Testis (tissue), 3 donors: ENCODE data around the gene MLC1. TPM values are rescaled to one million over a fixed set of nuclear protein-coding genes. Genes with fewer than 3 reads are reported as not detected.

Experiments used
- DNase-seq: peaks from one replicate; pipeline ENCODE4 v3.0.0-alpha.2; 2019
- H3K27ac ChIP-seq, 2 donors: fragments of 200-600 bp; sonication (generic); one replicate each; pipeline ENCODE4 v1.5.1; 2019
- H3K27me3 ChIP-seq: fragments of 200-600 bp; sonication (generic); one replicate; pipeline ENCODE4 v1.5.1; 2019
- H3K36me3 ChIP-seq: fragments of 200-600 bp; sonication (generic); one replicate; pipeline ENCODE4 v1.5.1; 2017; ENCODE audit warnings: low read depth; ENCODE audit errors: missing control alignments
- H3K4me1 ChIP-seq: fragments of 200-600 bp; sonication (generic); one replicate; pipeline ENCODE4 v1.5.1; 2019
- H3K4me3 ChIP-seq, 2 donors: fragments of 200-600 bp; sonication (generic); one replicate each; pipeline ENCODE4 v1.5.1; 2017 to 2019
- H3K9me3 ChIP-seq: fragments of 200-600 bp; sonication (generic); one replicate; pipeline ENCODE4 v1.5.1; 2017
- CTCF ChIP-seq, 3 experiments: fragments of 450-650 bp in 2 of 3; fragments of 200-600 bp in 1 of 3; sonication (generic) in 1 of 3; IDR thresholded peaks; one replicate each; pipeline ENCODE4 v1.5.1; 2016 to 2019; ENCODE audit warnings: antibody characterized with exemption in 3 of 3, mild to moderate bottlenecking in 2 of 3, moderate library complexity in 1 of 3
- POLR2A ChIP-seq: fragments of 450-650 bp; IDR thresholded peaks from one replicate; pipeline ENCODE4 v1.6.1; 2017; ENCODE audit warnings: antibody characterized with exemption, mild to moderate bottlenecking, moderate library complexity
- WGBS, 2 donors: methylation state at CpG; one replicate each; pipeline ENCODE4 v1.1.5; 2018; 5-methylcytosine and 5-hydroxymethylcytosine counted together
- intact Hi-C: fragments of 100-400 bp; cut with DNase I; formaldehyde crosslinking; loops from one replicate; pipeline ENCODE4 v1.15.1; 2023; ENCODE audit warnings: low total_unique reads
- polyA plus RNA-seq: library from polyadenylated mRNA; stranded (reverse); fragments of 350-450 nt; fragmentation: Illumina TruSeq; extraction: RNeasy Lipid Tissue Mini Kit (QIAGEN cat#74804); gene quantifications from one replicate; pipeline ENCODE4 v1.2.3, GENCODE V29; 2014; ENCODE audit warnings: low read depth, low replicate concordance; ENCODE audit not compliant: insufficient read depth
- total RNA-seq, 2 donors: library from RNA; depleted of rRNA; stranded (reverse); fragments of >200 nt; gene quantifications; one replicate each; pipeline ENCODE4 v1.2.3, GENCODE V29; 2016

The MLC1 gene
- total and polyA plus RNA-seq, 3 donors from 2014 or later, result 1.3 to 1.5 (median 1.3) TPM

- Histone ChIP-seq H3K4me3 (no peak overlapping the region), H3K9me3 (no peaks in the 10 kb centered on the region), H3K36me3 (no peaks in the 10 kb centered on the region), H3K27ac (no peak overlapping the region), H3K27me3 (no peaks in the 10 kb centered on the region), H3K4me1 (no peaks in the 10 kb centered on the region)
- DNase-seq, result no peak
- WGBS, 2 donors, result 65 to 75% methylated on average over 9 of the region's 9 CpGs
- intact Hi-C loops, result no loop called here
- no peak for TF ChIP-seq POLR2A
- no peak for TF ChIP-seq CTCF (IDR thresholded peaks at IDR 0.05)
These were observed 20.2 kb upstream of the MLC1 start for GRCh38 chr22:50105208-50106100.

- Histone ChIP-seq H3K27ac (no peak overlapping the region), H3K4me3 (no peak overlapping the region), H3K27me3 (no peaks in the 10 kb centered on the region), H3K4me1 (no peaks in the 10 kb centered on the region), H3K36me3 (no peaks in the 10 kb centered on the region), H3K9me3 (no peaks in the 10 kb centered on the region)
- 88 to 94% methylated on average over 6 of the region's 6 CpGs for WGBS, 2 donors
- no peak for TF ChIP-seq CTCF (IDR thresholded peaks at IDR 0.05)
- no peak for DNase-seq
- intact Hi-C loops, result no loop called here
These were observed 18.9 kb upstream of the MLC1 start for GRCh38 chr22:50104141-50104544.

GRCh38 chr22:50102946-50103345, 17.7 kb upstream of the MLC1 start:
- 59 to 61% methylated on average over 11 of the region's 11 CpGs for WGBS, 2 donors
- H3K36me3 ChIP-seq, result no peaks in the 10 kb centered on the region
- H3K27ac ChIP-seq, result no peak overlapping the region
- intact Hi-C loops, result no loop called here
- no peak for DNase-seq
- H3K9me3 ChIP-seq, result no peaks in the 10 kb centered on the region
- H3K27me3 ChIP-seq, result no peaks in the 10 kb centered on the region
- no peak overlapping the region for H3K4me3 ChIP-seq
- TF ChIP-seq CTCF (IDR thresholded peaks at IDR 0.05) (no peak), POLR2A (no peak)
- no peaks in the 10 kb centered on the region for H3K4me1 ChIP-seq

GRCh38 chr22:50101870-50102565, 16.8 kb upstream of the MLC1 start:
- Histone ChIP-seq H3K4me3 (no peak overlapping the region), H3K9me3 (no peaks in the 10 kb centered on the region), H3K36me3 (no peaks in the 10 kb centered on the region), H3K27me3 (no peaks in the 10 kb centered on the region), H3K27ac (no peak overlapping the region), H3K4me1 (no peaks in the 10 kb centered on the region)
- intact Hi-C loops, result no loop called here
- DNase-seq, result no peak
- 74 to 75% methylated on average over 10 of the region's 10 CpGs for WGBS, 2 donors
- no peak for TF ChIP-seq POLR2A
- no peak for TF ChIP-seq CTCF (IDR thresholded peaks at IDR 0.05)
